SK-N-SH (cell line): ENCODE data around the gene TMEM38A. TPM values are rescaled to one million over a fixed set of nuclear protein-coding genes. Genes with fewer than 3 reads are reported as not detected.

Experiments used
- CTCF ChIA-PET: fragments of 300-600, 350-600 bp; formaldehyde crosslinking; extraction: SDS; loops from one replicate; lab custom pipeline; 2021; lab: Yijun Ruan, JAX
- POLR2A ChIA-PET: fragments of 350-600 bp; sonication (Branson Sonifier 250); formaldehyde crosslinking; extraction: SDS; loops from one replicate; lab custom pipeline; 2020; ENCODE audit warnings: antibody characterized with exemption, inconsistent platforms; lab: Yijun Ruan, JAX
- DNase-seq: peaks from one replicate; pipeline ENCODE4 v3.0.0; 2012
- H2AFZ ChIP-seq: fragments of 200-600 bp; sonication (generic); 2 replicates; pipeline ENCODE4 v1.8.1; 2016; ENCODE audit warnings: antibody characterized with exemption, mild to moderate bottlenecking, low read depth
- H3F3A ChIP-seq: fragments of 200-600 bp; sonication (generic); replicated peaks from 2 replicates; pipeline ENCODE3; 2016; ENCODE audit warnings: antibody characterized with exemption, mild to moderate bottlenecking; ENCODE audit not compliant: insufficient read depth
- H3K27ac ChIP-seq, 2 experiments: fragments of 200-500 bp in 1 of 2; fragments of 200-600 bp in 1 of 2; sonication (Bioruptor generic) in 1 of 2; sonication (generic), shearing (Covaris generic) in 1 of 2; 2 replicates each; pipeline versions ENCODE4 v1.5.1 to v1.6.1; 2014 to 2016; ENCODE audit warnings: low read depth in 2 of 2, inconsistent platforms in 1 of 2, low read length in 1 of 2, mild to moderate bottlenecking in 1 of 2, mixed read lengths in 1 of 2
- H3K27me3 ChIP-seq: fragments of 200-600 bp; sonication (generic), shearing (Covaris generic); 2 replicates; pipeline ENCODE4 v1.6.1; 2016; ENCODE audit warnings: mixed run types; ENCODE audit not compliant: insufficient read depth
- H3K36me3 ChIP-seq, 2 experiments: fragments of 200-500 bp in 1 of 2; fragments of 200-600 bp in 1 of 2; sonication (Bioruptor generic) in 1 of 2; sonication (generic) in 1 of 2; replicated peaks in 1 of 2; 2 replicates each; pipeline versions ENCODE3 to v1.5.1; 2014 to 2016; ENCODE audit warnings: low read length in 1 of 2, mild to moderate bottlenecking in 1 of 2; ENCODE audit not compliant: insufficient read depth in 2 of 2, control insufficient read depth in 1 of 2
- H3K4me1 ChIP-seq, 2 experiments: fragments of 200-500 bp in 1 of 2; fragments of 200-600 bp in 1 of 2; sonication (Bioruptor generic) in 1 of 2; sonication (generic), shearing (Covaris generic) in 1 of 2; 2 replicates each; pipeline versions ENCODE4 v1.5.1 to v1.6.1; 2014 to 2016; ENCODE audit warnings: low read depth in 1 of 2, low read length in 1 of 2, mixed run types in 1 of 2; ENCODE audit not compliant: insufficient read depth in 2 of 2, control insufficient read depth in 1 of 2
- H3K4me2 ChIP-seq: fragments of 200-600 bp; sonication (generic), shearing (Covaris generic); 2 replicates; pipeline ENCODE4 v1.6.1; 2017; ENCODE audit warnings: mixed run types
- H3K4me3 ChIP-seq, 2 experiments: fragments of 200-500 bp in 1 of 2; fragments of 200-600 bp in 1 of 2; sonication (Bioruptor generic) in 1 of 2; sonication (generic), shearing (Covaris generic) in 1 of 2; 2 replicates each; pipeline versions ENCODE4 v1.5.1 to v1.8.1; 2014 to 2016; ENCODE audit warnings: low read depth in 2 of 2, inconsistent platforms in 1 of 2, low read length in 1 of 2, mild to moderate bottlenecking in 1 of 2, mixed read lengths in 1 of 2, moderate library complexity in 1 of 2
- H3K79me2 ChIP-seq: fragments of 200-600 bp; sonication (generic); 2 replicates; pipeline ENCODE4 v1.8.1; 2017; ENCODE audit warnings: mild to moderate bottlenecking; ENCODE audit not compliant: insufficient read depth
- H3K9ac ChIP-seq: fragments of 200-600 bp; sonication (generic); 2 replicates; pipeline ENCODE4 v1.6.1; 2017; ENCODE audit warnings: mixed run types
- H3K9me2 ChIP-seq: fragments of 200-600 bp; sonication (generic); 2 replicates; pipeline ENCODE4 v1.6.1; 2017; ENCODE audit warnings: mixed run types
- H3K9me3 ChIP-seq: fragments of 200-600 bp; sonication (generic); 2 replicates; pipeline ENCODE4 v1.6.1; 2017; ENCODE audit warnings: mixed run types, mild to moderate bottlenecking, moderate library complexity
- H4K20me1 ChIP-seq: fragments of 200-600 bp; sonication (generic); 2 replicates; pipeline ENCODE4 v1.6.1; 2017; ENCODE audit warnings: mild to moderate bottlenecking, mixed run types; ENCODE audit not compliant: insufficient read depth
- ELF1 ChIP-seq: IDR thresholded peaks from 2 replicates; pipeline ENCODE4 v1.4.0; 2012
- POLR2AphosphoS5 ChIP-seq: IDR thresholded peaks from 2 replicates; pipeline ENCODE4 v1.6.1; 2012; ENCODE audit warnings: low read depth, low read length
- WGBS: methylation state at CpG from one replicate; pipeline ENCODE4 v1.1.6; 2017; ENCODE audit warnings: low lambda C conversion rate; 5-methylcytosine and 5-hydroxymethylcytosine counted together
- polyA plus RNA-seq, 3 experiments: library from polyadenylated mRNA; depleted of rRNA; stranded (reverse); fragments of >200 nt; gene quantifications; 2 replicates each; pipeline ENCODE4 v1.2.3, GENCODE V29; 2012
- small RNA-seq, 7 experiments: library from RNA; depleted of rRNA; stranded (forward); fragments of <200 nt; gene quantifications; one replicate each; pipeline ENCODE3, GENCODE V24; 2012
- TF ChIP-seq, protein P1 (sequence below): IDR thresholded peaks from 2 replicates; pipeline ENCODE4 v1.6.1; 2012; ENCODE audit warnings: mild to moderate bottlenecking, low read depth, low read length, moderate library complexity

The TMEM38A gene
- polyA plus RNA-seq, 1 of the 3 experiments (the other 2 are of a cell fraction): 3.3 TPM

DNA sequence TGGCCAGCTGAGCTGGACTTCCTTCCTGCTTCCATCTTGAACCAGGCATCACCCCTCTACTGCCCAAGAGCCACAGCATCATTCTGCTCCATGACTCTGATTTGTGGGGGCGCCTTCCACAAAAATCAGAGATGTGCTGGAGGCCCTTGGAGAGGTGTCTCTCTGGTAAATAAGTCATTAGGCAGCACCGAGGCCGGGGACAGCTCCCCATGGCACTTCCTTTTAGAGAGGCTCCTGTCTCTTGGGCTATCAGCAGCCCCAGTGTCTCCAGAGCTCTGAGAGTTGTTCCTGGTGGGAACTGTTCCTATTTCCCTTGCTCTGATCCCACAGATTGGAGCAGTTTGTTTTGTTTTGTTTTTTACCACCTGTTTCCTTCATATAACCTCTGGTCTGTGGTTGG is 78.6 kb downstream of the TMEM38A start:
- H3K79me2 ChIP-seq: no peaks in the 10 kb centered on the region
- TF ChIP-seq, protein P1, sequence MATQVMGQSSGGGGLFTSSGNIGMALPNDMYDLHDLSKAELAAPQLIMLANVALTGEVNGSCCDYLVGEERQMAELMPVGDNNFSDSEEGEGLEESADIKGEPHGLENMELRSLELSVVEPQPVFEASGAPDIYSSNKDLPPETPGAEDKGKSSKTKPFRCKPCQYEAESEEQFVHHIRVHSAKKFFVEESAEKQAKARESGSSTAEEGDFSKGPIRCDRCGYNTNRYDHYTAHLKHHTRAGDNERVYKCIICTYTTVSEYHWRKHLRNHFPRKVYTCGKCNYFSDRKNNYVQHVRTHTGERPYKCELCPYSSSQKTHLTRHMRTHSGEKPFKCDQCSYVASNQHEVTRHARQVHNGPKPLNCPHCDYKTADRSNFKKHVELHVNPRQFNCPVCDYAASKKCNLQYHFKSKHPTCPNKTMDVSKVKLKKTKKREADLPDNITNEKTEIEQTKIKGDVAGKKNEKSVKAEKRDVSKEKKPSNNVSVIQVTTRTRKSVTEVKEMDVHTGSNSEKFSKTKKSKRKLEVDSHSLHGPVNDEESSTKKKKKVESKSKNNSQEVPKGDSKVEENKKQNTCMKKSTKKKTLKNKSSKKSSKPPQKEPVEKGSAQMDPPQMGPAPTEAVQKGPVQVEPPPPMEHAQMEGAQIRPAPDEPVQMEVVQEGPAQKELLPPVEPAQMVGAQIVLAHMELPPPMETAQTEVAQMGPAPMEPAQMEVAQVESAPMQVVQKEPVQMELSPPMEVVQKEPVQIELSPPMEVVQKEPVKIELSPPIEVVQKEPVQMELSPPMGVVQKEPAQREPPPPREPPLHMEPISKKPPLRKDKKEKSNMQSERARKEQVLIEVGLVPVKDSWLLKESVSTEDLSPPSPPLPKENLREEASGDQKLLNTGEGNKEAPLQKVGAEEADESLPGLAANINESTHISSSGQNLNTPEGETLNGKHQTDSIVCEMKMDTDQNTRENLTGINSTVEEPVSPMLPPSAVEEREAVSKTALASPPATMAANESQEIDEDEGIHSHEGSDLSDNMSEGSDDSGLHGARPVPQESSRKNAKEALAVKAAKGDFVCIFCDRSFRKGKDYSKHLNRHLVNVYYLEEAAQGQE: peak; percentile 88
- TF ChIP-seq POLR2AphosphoS5 (no peak), ELF1 (no peak)
- TF ChIP-seq, all 33 proteins: peak for 1
- Histone ChIP-seq H3K36me3 (no peaks in the 10 kb centered on the region), H4K20me1 (no peaks in the 10 kb centered on the region), H3K9me2 (no peaks in the 10 kb centered on the region), H3K4me2 (no peak overlapping the region), H3K27ac (no peak overlapping the region), H3K9me3 (no peaks in the 10 kb centered on the region), H3K27me3 (no peaks in the 10 kb centered on the region; the same call in 1 of the 2 replicates), H3F3A (no peaks in the 10 kb centered on the region), H3K4me3 (no peak overlapping the region), H3K4me1 (no peaks in the 10 kb centered on the region), H3K9ac (no peak overlapping the region), H2AFZ (no peak overlapping the region)
- 5% methylated on average over 3 of the region's 3 CpGs for WGBS
- DNase-seq: no peak
- ChIA-PET CTCF (interaction anchor here (0.6 kb wide), 1 partner anchor 728 kb away, joined by 3 read pairs; no protein-coding TSS in a partner anchor), POLR2A (no interaction called here)

Small RNA genes lying within 50 kb of the gene (small RNA-seq; reads per million reads assigned to genes)
- gene AC008737.2: 0 reads per million in 7 experiments

Other genes with a start within 250 kb of the TMEM38A start
- gene EPS15L1, start 189.2 kb upstream of the TMEM38A start, polyA plus RNA-seq (2012; rRNA removed): 16.0 and 18.7 TPM in 2 replicates
- gene CALR3, start 165.0 kb upstream of the TMEM38A start, polyA plus RNA-seq (2012; rRNA removed): not detected in 2 replicates
- 5.1 and 6.0 TPM in 2 replicates for gene C19orf44, start 164.7 kb upstream of the TMEM38A start, polyA plus RNA-seq (2012; rRNA removed)
- gene CHERP, start 118.7 kb upstream of the TMEM38A start, polyA plus RNA-seq (2012; rRNA removed): 7.7 and 16.8 TPM in 2 replicates
- gene SLC35E1, start 88.7 kb upstream of the TMEM38A start, polyA plus RNA-seq (2012; rRNA removed): 23.5 and 28.4 TPM in 2 replicates
- 3.5 and 3.8 TPM in 2 replicates for gene MED26, start 32.9 kb upstream of the TMEM38A start, polyA plus RNA-seq (2012; rRNA removed)
- gene SMIM7, start 995 bp upstream of the TMEM38A start, polyA plus RNA-seq (2012; rRNA removed): 74.2 and 79.9 TPM in 2 replicates
- not detected in 2 replicates for gene NWD1, start 58.7 kb downstream of the TMEM38A start, polyA plus RNA-seq (2012; rRNA removed)
- 29.7 and 31.2 TPM in 2 replicates for gene SIN3B, start 168.3 kb downstream of the TMEM38A start, polyA plus RNA-seq (2012; rRNA removed)
- not detected in 2 replicates for gene F2RL3, start 227.9 kb downstream of the TMEM38A start, polyA plus RNA-seq (2012; rRNA removed)